GM12873 (cell line): Measurements from ENCODE around the gene IQSEC1.

Experiments
- CTCF ChIP-seq: IDR thresholded peaks from 2 replicates; pipeline ENCODE4 v1.5.1; 2012; ENCODE audit warnings: low read depth, mild to moderate bottlenecking, moderate library complexity, low read length, control low read depth; ENCODE audit not compliant: insufficient read depth; ENCODE audit errors: missing control alignments

The IQSEC1 gene

GRCh38 chr3:13116426-13116825 is 43.2 kb upstream of the IQSEC1 start:
- TF ChIP-seq CTCF = no peak

GRCh38 chr3:13115991-13116390 is 42.8 kb upstream of the IQSEC1 start:
- TF ChIP-seq CTCF = no peak

- TF ChIP-seq CTCF = no peak
Measured at GRCh38 chr3:13115576-13115910, 42.3 kb upstream of the IQSEC1 start.

GRCh38 chr3:13114811-13115575 is 41.8 kb upstream of the IQSEC1 start:
- no peak for TF ChIP-seq CTCF

GRCh38 chr3:13113346-13114330 is 40.4 kb upstream of the IQSEC1 start:
- TF ChIP-seq CTCF = peak; percentile 7

- no peak for TF ChIP-seq CTCF
Measured at GRCh38 chr3:13112521-13113345, 39.5 kb upstream of the IQSEC1 start.
